ENCODE results near the gene ATF6B.

GRCh38 chr6:32095338-32096086, 32.5 kb downstream of the ATF6B start:
- no peak for TF ChIP-seq CTCF (IDR thresholded peaks at IDR 0.05)
- TF ChIP-seq POLR2A (IDR thresholded peaks at IDR 0.05) = no peak
- no peak for TF ChIP-seq EP300 (IDR thresholded peaks at IDR 0.05)

Data from gastroesophageal sphincter (tissue), 3 donors.